ENCODE data around the gene C2orf49.

The C2orf49 gene

DNA sequence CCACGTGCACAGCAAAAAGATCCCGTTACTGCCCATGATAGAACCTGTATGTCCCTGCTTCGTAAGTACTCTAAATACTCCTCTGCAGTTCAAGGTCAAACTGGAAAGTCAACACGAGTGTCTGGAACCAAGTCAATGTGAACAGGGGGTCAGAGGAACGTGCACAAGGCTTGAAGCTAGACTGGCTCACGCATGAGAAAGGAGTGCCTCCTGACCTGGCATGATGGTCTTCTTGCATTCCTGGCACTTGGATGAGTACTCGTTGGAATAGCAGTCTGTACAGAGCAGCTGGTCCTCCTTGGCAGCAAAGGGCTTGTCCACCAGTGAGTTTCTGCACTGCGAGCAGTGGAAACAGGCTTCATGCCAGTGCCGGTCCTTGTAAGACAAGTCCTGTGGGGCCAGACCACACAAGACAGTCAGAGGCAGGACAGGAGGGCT lies 36.0 kb downstream of the C2orf49 start:
- no peak overlapping the region for H3K4me3 ChIP-seq (ENCODE audit: control insufficient read depth, low read depth, low read length)
- DNase-seq (ENCODE audit: low read depth): no peak
- no peak for TF ChIP-seq CTCF (conservative IDR thresholded peaks at IDR 0.05; ENCODE audit: control insufficient read depth, insufficient read depth, low read depth, low read length)

- no peak overlapping the region for H3K4me3 ChIP-seq (ENCODE audit: control insufficient read depth, low read depth, low read length)
- TF ChIP-seq CTCF (conservative IDR thresholded peaks at IDR 0.05; ENCODE audit: control insufficient read depth, insufficient read depth, low read depth, low read length): no peak
- DNase-seq (ENCODE audit: low read depth): no peak
These were observed 36.6 kb downstream of the C2orf49 start for GRCh38 chr2:105373895-105374401.

DNA sequence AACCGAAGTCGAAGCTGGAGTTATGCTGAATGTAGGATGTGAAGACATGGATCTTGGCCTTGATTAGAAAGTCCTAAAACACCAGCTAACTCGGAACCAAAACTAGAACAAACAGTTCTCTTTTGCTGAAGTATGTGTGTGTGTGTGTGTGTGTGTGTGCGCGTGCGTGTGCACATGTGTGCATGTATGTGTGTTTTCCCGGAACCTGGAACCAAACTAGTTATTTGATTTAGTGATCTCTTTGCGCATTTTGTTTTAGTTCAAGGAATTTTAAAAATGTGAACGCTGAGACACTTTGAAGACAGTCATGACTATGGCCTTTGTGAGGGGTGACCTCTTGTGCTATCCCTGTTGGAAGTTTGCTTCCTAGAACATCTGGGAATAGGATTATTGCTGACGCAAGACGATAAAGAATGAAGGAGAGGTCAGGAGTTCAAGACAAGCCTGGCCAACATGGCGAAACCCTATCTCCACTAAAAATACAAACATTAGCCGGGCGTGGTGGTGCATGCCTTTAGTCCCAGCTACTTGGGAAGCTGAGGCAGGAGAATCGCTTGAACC lies 37.7 kb downstream of the C2orf49 start:
- H3K4me3 ChIP-seq (ENCODE audit: control insufficient read depth, low read depth, low read length): no peak overlapping the region
- peak; percentile 93 for DNase-seq (ENCODE audit: low read depth)
- no peak for TF ChIP-seq CTCF (conservative IDR thresholded peaks at IDR 0.05; ENCODE audit: control insufficient read depth, insufficient read depth, low read depth, low read length)

GRCh38 chr2:105376010-105376409 lies 38.7 kb downstream of the C2orf49 start:
- H3K4me3 ChIP-seq (ENCODE audit: control insufficient read depth, low read depth, low read length): no peak overlapping the region
- no peak for TF ChIP-seq CTCF (conservative IDR thresholded peaks at IDR 0.05; ENCODE audit: control insufficient read depth, insufficient read depth, low read depth, low read length)
- no peak for DNase-seq (ENCODE audit: low read depth)

DNA sequence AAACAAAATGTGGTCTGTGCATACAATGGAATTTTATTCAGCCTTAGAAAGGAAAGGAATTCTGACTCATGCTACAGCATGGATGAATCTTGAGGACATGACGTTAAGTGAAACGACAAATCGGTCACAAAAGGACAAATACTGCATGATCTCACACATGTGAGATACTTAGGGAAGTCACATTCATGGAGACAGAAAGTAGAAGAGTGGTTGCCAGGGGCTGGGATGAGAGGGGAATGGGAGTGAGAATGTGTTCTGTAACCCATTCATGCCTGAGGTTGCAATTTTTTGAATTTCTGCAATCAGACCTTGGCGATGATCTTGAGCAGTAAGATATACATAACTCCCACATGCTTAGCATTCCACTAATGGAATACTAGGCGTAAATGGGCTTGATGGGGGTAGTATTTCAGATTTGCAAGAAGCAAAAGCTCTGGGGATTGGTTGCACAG lies 39.5 kb downstream of the C2orf49 start:
- H3K4me3 ChIP-seq (ENCODE audit: control insufficient read depth, low read depth, low read length): no peak overlapping the region
- DNase-seq (ENCODE audit: low read depth): peak; percentile 93
- no peak for TF ChIP-seq CTCF (conservative IDR thresholded peaks at IDR 0.05; ENCODE audit: control insufficient read depth, insufficient read depth, low read depth, low read length)

DNA sequence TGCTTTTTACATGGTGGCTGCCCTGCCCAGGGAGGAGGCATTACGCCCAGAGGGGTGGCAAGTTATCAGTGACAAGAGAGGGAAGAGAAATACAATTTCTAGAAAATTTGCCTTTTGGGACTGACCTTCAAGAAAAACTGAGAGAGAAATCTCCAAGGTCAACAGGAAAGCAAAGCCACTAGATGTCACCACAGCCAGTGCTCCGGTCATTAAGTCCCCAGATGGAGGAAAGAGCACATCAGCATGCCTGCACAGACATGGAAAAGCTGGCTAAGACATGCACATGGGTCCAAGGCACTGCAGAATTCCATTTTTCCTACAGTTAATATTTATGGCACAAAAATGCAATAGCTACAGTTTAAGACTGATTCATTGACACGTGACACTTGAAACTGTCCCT lies 40.5 kb downstream of the C2orf49 start:
- TF ChIP-seq CTCF (conservative IDR thresholded peaks at IDR 0.05; ENCODE audit: control insufficient read depth, insufficient read depth, low read depth, low read length): no peak
- H3K4me3 ChIP-seq (ENCODE audit: control insufficient read depth, low read depth, low read length): no peak overlapping the region
- DNase-seq (ENCODE audit: low read depth): no peak
